ENCODE data around the gene EML1. TPM values are rescaled to one million over a fixed set of nuclear protein-coding genes. Genes with fewer than 3 reads are reported as not detected.

The EML1 gene
- total RNA-seq, 3 donors from 2014 or later, result 5.4 to 82.5 (median 8.1) TPM

GRCh38 chr14:99910337-99911309, 117.4 kb downstream of the EML1 start:
- no peaks in the 10 kb centered on the region for H3K36me3 ChIP-seq (ENCODE audit: low read depth)
- H3K4me1 ChIP-seq (ENCODE audit: low read depth), result no peaks in the 10 kb centered on the region

GRCh38 chr14:99915305-99916090, 122.3 kb downstream of the EML1 start:
- intact Hi-C loops (cut with DNase I, micrococcal nuclease), result no loop called here
- Histone ChIP-seq H3K9me3 (no peaks in the 10 kb centered on the region), H3K4me1 (ENCODE audit: low read depth) (no peaks in the 10 kb centered on the region), H3K4me3 (no peak overlapping the region), H3K36me3 (ENCODE audit: low read depth) (no peaks in the 10 kb centered on the region)
- DNase-seq (no peak), ATAC-seq (no peak)
- TF ChIP-seq, protein P1, sequence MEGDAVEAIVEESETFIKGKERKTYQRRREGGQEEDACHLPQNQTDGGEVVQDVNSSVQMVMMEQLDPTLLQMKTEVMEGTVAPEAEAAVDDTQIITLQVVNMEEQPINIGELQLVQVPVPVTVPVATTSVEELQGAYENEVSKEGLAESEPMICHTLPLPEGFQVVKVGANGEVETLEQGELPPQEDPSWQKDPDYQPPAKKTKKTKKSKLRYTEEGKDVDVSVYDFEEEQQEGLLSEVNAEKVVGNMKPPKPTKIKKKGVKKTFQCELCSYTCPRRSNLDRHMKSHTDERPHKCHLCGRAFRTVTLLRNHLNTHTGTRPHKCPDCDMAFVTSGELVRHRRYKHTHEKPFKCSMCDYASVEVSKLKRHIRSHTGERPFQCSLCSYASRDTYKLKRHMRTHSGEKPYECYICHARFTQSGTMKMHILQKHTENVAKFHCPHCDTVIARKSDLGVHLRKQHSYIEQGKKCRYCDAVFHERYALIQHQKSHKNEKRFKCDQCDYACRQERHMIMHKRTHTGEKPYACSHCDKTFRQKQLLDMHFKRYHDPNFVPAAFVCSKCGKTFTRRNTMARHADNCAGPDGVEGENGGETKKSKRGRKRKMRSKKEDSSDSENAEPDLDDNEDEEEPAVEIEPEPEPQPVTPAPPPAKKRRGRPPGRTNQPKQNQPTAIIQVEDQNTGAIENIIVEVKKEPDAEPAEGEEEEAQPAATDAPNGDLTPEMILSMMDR (IDR thresholded peaks at IDR 0.05), result no peak

More at GRCh38 chr14:99910337-99911309, 117.4 kb downstream of the EML1 start:
- ATAC-seq (no peak), DNase-seq (no peak)
- TF ChIP-seq, protein P1 (IDR thresholded peaks at IDR 0.05), result no peak
- Histone ChIP-seq H3K9me3 (no peaks in the 10 kb centered on the region), H3K4me3 (no peak overlapping the region)
- intact Hi-C loops (cut with DNase I, micrococcal nuclease), result no loop called here

DNA sequence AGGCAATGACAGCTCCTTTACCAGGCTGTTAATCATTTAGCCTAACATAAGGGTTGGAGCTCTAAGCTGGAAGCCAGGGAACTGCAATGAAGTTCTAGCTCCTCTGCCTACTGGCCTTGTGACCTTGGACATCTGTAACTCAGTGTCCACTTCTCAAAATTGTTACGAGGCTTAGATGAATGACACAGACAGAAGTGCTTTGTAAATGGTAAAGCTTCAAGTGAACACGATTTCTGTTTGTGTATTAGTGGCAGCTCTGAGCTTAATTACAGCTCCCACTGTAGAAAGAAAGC, 122.8 kb downstream of the EML1 start:
- TF ChIP-seq, protein P1 (IDR thresholded peaks at IDR 0.05), result no peak
- ATAC-seq (no peak), DNase-seq (no peak)
- Histone ChIP-seq H3K36me3 (ENCODE audit: low read depth) (no peaks in the 10 kb centered on the region), H3K9me3 (no peaks in the 10 kb centered on the region), H3K4me1 (ENCODE audit: low read depth) (no peaks in the 10 kb centered on the region), H3K4me3 (no peak overlapping the region)
- intact Hi-C loops (cut with DNase I, micrococcal nuclease), result no loop called here

DNA sequence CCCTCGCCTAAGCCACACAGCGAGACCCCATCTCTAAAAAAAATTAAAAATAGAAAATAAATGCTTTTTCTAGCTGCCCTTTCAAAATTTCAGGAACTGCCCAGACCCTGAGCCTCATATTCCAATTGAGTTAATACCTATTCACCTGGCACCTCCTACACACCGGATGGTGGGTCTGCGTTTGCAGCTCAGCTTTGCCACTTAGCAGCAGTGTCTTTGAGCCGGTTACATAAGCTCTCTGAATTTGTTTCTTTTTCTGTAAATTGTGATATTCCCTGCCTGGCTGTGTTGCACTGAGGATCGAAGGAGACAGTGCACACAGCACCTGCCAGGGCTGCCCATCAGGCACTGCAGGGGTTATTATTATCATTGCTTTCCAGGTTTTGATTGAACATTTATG, 125.6 kb downstream of the EML1 start:
- DNase-seq (no peak), ATAC-seq (no peak)
- intact Hi-C loops (cut with DNase I, micrococcal nuclease), result no loop called here
- no peaks in the 10 kb centered on the region for H3K36me3 ChIP-seq (ENCODE audit: low read depth)
- H3K4me3 ChIP-seq, result no peak overlapping the region
- TF ChIP-seq, protein P1 (IDR thresholded peaks at IDR 0.05), result no peak
- no peaks in the 10 kb centered on the region for H3K4me1 ChIP-seq (ENCODE audit: low read depth)
- H3K9me3 ChIP-seq, result no peaks in the 10 kb centered on the region

GRCh38 chr14:99921425-99921824, 128.2 kb downstream of the EML1 start:
- DNase-seq, result no peak
- Histone ChIP-seq H3K36me3 (ENCODE audit: low read depth) (no peaks in the 10 kb centered on the region), H3K4me3 (no peak overlapping the region), H3K4me1 (ENCODE audit: low read depth) (no peaks in the 10 kb centered on the region), H3K9me3 (no peaks in the 10 kb centered on the region)
- intact Hi-C loops (cut with DNase I, micrococcal nuclease), result no loop called here
- ATAC-seq, result no peak
- TF ChIP-seq, protein P1 (IDR thresholded peaks at IDR 0.05), result no peak
